Hepatocyte (in vitro differentiated cells): ENCODE measurements around the gene ERGIC1. TPM values are rescaled to one million over a fixed set of nuclear protein-coding genes. Genes with fewer than 3 reads are reported as not detected.
A peak's percentile ranks its signal among the peaks of the same experiment; 100 is the strongest.

Source experiments
- DNase-seq: peaks from one replicate; pipeline ENCODE4 v3.0.0-alpha.2; 2016; ENCODE audit warnings: low spot score
- H2AFZ ChIP-seq: fragments of 200-600 bp; sonication (generic); 2 replicates; pipeline ENCODE4 v1.6.0; 2016; ENCODE audit warnings: antibody characterized with exemption, mild to moderate bottlenecking
- H3K27ac ChIP-seq: fragments of 200-600 bp; sonication (generic); 2 replicates; pipeline ENCODE4 v1.5.1; 2016; ENCODE audit warnings: mild to moderate bottlenecking
- H3K27me3 ChIP-seq: fragments of 200-600 bp; sonication (generic); 2 replicates; pipeline ENCODE4 v1.6.1; 2016
- H3K36me3 ChIP-seq: fragments of 200-600 bp; sonication (generic); replicated peaks from 2 replicates; pipeline ENCODE4 v1.5.1; 2016; ENCODE audit warnings: low read depth; ENCODE audit not compliant: insufficient read depth
- H3K4me1 ChIP-seq: fragments of 200-600 bp; sonication (generic); 2 replicates; pipeline ENCODE4 v1.5.1; 2016; ENCODE audit warnings: mild to moderate bottlenecking, moderate library complexity; ENCODE audit not compliant: insufficient read depth
- H3K4me2 ChIP-seq: fragments of 200-600 bp; sonication (generic); 2 replicates; pipeline ENCODE4 v1.6.0; 2016
- H3K4me3 ChIP-seq: fragments of 200-600 bp; sonication (generic); 2 replicates; pipeline ENCODE4 v1.5.1; 2016; ENCODE audit warnings: mild to moderate bottlenecking
- H3K79me2 ChIP-seq: fragments of 200-600 bp; sonication (generic); 2 replicates; pipeline ENCODE4 v1.6.0; 2017; ENCODE audit warnings: mild to moderate bottlenecking
- H3K9me2 ChIP-seq: fragments of 200-600 bp; sonication (generic); replicated peaks from 2 replicates; pipeline ENCODE4 v1.6.0; 2017; ENCODE audit warnings: mild to moderate bottlenecking; ENCODE audit not compliant: insufficient read depth
- H3K9me3 ChIP-seq: fragments of 200-600 bp; sonication (generic); 2 replicates; pipeline ENCODE4 v1.5.1; 2016; ENCODE audit warnings: low read depth, mild to moderate bottlenecking
- H4K20me1 ChIP-seq: fragments of 200-600 bp; sonication (generic); 2 replicates; pipeline ENCODE4 v1.6.0; 2016; ENCODE audit warnings: mild to moderate bottlenecking; ENCODE audit not compliant: insufficient read depth, poor library complexity, severe bottlenecking
- CTCF ChIP-seq: fragments of 200-600 bp; sonication (generic); IDR thresholded peaks from 2 replicates; pipeline ENCODE4 v1.5.1; 2016; ENCODE audit warnings: antibody characterized with exemption, mild to moderate bottlenecking; ENCODE audit not compliant: poor library complexity
- EZH2 ChIP-seq: fragments of 200-600 bp; sonication (generic); IDR thresholded peaks from 2 replicates; pipeline ENCODE4 v1.6.1; 2016; ENCODE audit warnings: antibody characterized with exemption, mild to moderate bottlenecking, borderline replicate concordance
- EZH2phosphoT487 ChIP-seq: fragments of 200-600 bp; sonication (generic); IDR thresholded peaks from one replicate; pipeline ENCODE4 v1.6.1; 2018; ENCODE audit warnings: antibody characterized with exemption, mild to moderate bottlenecking, low read depth, moderate library complexity; ENCODE audit not compliant: unreplicated experiment, severe bottlenecking
- WGBS: methylation state at CpG from one replicate; pipeline ENCODE4 v1.1.6; 2016; ENCODE audit warnings: low lambda C conversion rate; ENCODE audit errors: missing lambda C conversion rate; 5-methylcytosine and 5-hydroxymethylcytosine counted together
- polyA plus RNA-seq: library from polyadenylated mRNA; unstranded; fragments of >200 nt; fragmentation: Nextera tagmentation; extraction: Ambion mirVana; gene quantifications from 2 replicates; pipeline ENCODE4 v1.2.1, GENCODE V29; 2016
- total RNA-seq: library from RNA; depleted of rRNA; stranded (reverse); fragments of >200 nt; gene quantifications from 2 replicates; pipeline ENCODE4 v1.2.3, GENCODE V29; 2014

Gene ERGIC1
- total and polyA plus RNA-seq, 2 experiments from 2014 or later = 39.1 to 107 TPM

- Histone ChIP-seq H3K4me2 (peak overlapping the region; percentile 12), H3K9me3 (no peaks in the 10 kb centered on the region), H2AFZ (no peak overlapping the region), H3K4me3 (no peak overlapping the region), H3K36me3 (no peaks in the 10 kb centered on the region), H3K9me2 (no peaks in the 10 kb centered on the region), H3K27ac (peak overlapping the region; percentile 92), H4K20me1 (no peaks in the 10 kb centered on the region), H3K4me1 (peaks cover 29% of the 10 kb centered on the region), H3K27me3 (no peaks in the 10 kb centered on the region), H3K79me2 (no peaks in the 10 kb centered on the region)
- DNase-seq = peak; percentile 85
- 73% methylated on average over 20 of the region's 21 CpGs for WGBS
- no peak for TF ChIP-seq CTCF
- no peak for TF ChIP-seq EZH2phosphoT487
- TF ChIP-seq EZH2 = no peak
Observed at GRCh38 chr5:172788771-172789686, 45.0 kb upstream of the ERGIC1 start.

GRCh38 chr5:172789687-172790495 lies 44.2 kb upstream of the ERGIC1 start:
- Histone ChIP-seq H3K4me2 (peak overlapping the region; percentile 12), H3K79me2 (no peaks in the 10 kb centered on the region), H3K27me3 (no peaks in the 10 kb centered on the region), H2AFZ (no peak overlapping the region), H3K4me1 (peaks cover 34% of the 10 kb centered on the region), H3K9me2 (no peaks in the 10 kb centered on the region), H3K9me3 (no peaks in the 10 kb centered on the region), H3K4me3 (no peak overlapping the region), H3K27ac (peak overlapping the region; percentile 92), H3K36me3 (no peaks in the 10 kb centered on the region), H4K20me1 (no peaks in the 10 kb centered on the region)
- no peak for DNase-seq
- TF ChIP-seq EZH2phosphoT487 (no peak), CTCF (no peak), EZH2 (no peak)
- WGBS = 78% methylated on average over 9 of the region's 9 CpGs

GRCh38 chr5:172790496-172790889 lies 43.6 kb upstream of the ERGIC1 start:
- H3K4me1 ChIP-seq = peaks cover 34% of the 10 kb centered on the region
- no peaks in the 10 kb centered on the region for H4K20me1 ChIP-seq
- H3K9me3 ChIP-seq = no peaks in the 10 kb centered on the region
- H3K4me2 ChIP-seq = no peak overlapping the region
- H3K4me3 ChIP-seq = no peak overlapping the region
- no peak overlapping the region for H3K27ac ChIP-seq
- no peaks in the 10 kb centered on the region for H3K36me3 ChIP-seq
- WGBS = 81% methylated on average over 5 of the region's 5 CpGs
- no peak for DNase-seq
- no peaks in the 10 kb centered on the region for H3K79me2 ChIP-seq
- TF ChIP-seq EZH2 = no peak
- TF ChIP-seq EZH2phosphoT487 = no peak
- no peak for TF ChIP-seq CTCF
- H2AFZ ChIP-seq = no peak overlapping the region
- H3K27me3 ChIP-seq = no peaks in the 10 kb centered on the region
- H3K9me2 ChIP-seq = no peaks in the 10 kb centered on the region
